Measurements from ENCODE around the gene PCDHB7.
"Not testable (repeated sequence)": the region's sequence is repeated elsewhere in the genome, so short reads cannot be mapped to it uniquely, and the experiment has no call there.

DNA sequence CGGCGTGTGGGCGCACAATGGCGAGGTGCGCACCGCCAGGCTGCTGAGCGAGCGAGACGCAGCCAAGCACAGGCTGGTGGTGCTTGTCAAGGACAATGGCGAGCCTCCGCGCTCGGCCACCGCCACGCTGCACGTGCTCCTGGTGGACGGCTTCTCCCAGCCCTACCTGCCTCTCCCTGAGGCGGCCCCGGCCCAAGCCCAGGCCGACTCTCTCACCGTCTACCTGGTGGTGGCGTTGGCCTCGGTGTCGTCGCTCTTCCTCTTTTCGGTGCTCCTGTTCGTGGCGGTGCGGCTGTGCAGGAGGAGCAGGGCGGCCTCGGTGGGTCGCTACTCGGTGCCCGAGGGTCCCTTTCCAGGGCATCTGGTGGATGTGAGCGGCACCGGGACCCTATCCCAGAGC, 20.3 kb upstream of the PCDHB7 start:
- TF ChIP-seq, protein P1, sequence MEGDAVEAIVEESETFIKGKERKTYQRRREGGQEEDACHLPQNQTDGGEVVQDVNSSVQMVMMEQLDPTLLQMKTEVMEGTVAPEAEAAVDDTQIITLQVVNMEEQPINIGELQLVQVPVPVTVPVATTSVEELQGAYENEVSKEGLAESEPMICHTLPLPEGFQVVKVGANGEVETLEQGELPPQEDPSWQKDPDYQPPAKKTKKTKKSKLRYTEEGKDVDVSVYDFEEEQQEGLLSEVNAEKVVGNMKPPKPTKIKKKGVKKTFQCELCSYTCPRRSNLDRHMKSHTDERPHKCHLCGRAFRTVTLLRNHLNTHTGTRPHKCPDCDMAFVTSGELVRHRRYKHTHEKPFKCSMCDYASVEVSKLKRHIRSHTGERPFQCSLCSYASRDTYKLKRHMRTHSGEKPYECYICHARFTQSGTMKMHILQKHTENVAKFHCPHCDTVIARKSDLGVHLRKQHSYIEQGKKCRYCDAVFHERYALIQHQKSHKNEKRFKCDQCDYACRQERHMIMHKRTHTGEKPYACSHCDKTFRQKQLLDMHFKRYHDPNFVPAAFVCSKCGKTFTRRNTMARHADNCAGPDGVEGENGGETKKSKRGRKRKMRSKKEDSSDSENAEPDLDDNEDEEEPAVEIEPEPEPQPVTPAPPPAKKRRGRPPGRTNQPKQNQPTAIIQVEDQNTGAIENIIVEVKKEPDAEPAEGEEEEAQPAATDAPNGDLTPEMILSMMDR (IDR thresholded peaks at IDR 0.05; ENCODE audit: low read depth, low read length), result not testable (repeated sequence)
- TF ChIP-seq EZH2phosphoT487 (IDR thresholded peaks at IDR 0.05; ENCODE audit: low read depth), result not testable (repeated sequence)

All from OCI-LY3 (cell line).